B cell (primary cell): Measurements from ENCODE around the gene DOCK3.

Source experiments
- CTCF ChIP-seq: fragments of 200-600 bp; IDR thresholded peaks from one replicate; pipeline ENCODE4 v1.8.0; 2022; ENCODE audit warnings: antibody characterized with exemption, mild to moderate bottlenecking
- EZH2 ChIP-seq: IDR thresholded peaks from 2 replicates; pipeline ENCODE4 v1.6.1; 2012; ENCODE audit warnings: borderline replicate concordance, low read depth, mild to moderate bottlenecking, moderate library complexity, low read length; ENCODE audit not compliant: insufficient read depth, poor library complexity, severe bottlenecking

GRCh38 chr3:51245867-51246266 lies 571.1 kb downstream of the DOCK3 start:
- TF ChIP-seq EZH2 (no peak), CTCF (no peak)
